Mucosa of gallbladder (tissue), 1 donor: ENCODE results near the gene SNAPC2. TPM values are rescaled to one million over a fixed set of nuclear protein-coding genes. Genes with fewer than 3 reads are reported as not detected.

Source experiments
- DNase-seq: peaks from one replicate; pipeline ENCODE4 v3.0.0-alpha.2; 2020; ENCODE audit warnings: low spot score
- total RNA-seq: library from RNA; stranded (reverse); gene quantifications from one replicate; pipeline ENCODE4 v1.2.1, GENCODE V29; 2021
- donor health status: DM: no; HTN: no; CAD: no.

SNAPC2 gene, protein sequence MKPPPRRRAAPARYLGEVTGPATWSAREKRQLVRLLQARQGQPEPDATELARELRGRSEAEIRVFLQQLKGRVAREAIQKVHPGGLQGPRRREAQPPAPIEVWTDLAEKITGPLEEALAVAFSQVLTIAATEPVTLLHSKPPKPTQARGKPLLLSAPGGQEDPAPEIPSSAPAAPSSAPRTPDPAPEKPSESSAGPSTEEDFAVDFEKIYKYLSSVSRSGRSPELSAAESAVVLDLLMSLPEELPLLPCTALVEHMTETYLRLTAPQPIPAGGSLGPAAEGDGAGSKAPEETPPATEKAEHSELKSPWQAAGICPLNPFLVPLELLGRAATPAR
- 18.7 TPM for total RNA-seq

DNA sequence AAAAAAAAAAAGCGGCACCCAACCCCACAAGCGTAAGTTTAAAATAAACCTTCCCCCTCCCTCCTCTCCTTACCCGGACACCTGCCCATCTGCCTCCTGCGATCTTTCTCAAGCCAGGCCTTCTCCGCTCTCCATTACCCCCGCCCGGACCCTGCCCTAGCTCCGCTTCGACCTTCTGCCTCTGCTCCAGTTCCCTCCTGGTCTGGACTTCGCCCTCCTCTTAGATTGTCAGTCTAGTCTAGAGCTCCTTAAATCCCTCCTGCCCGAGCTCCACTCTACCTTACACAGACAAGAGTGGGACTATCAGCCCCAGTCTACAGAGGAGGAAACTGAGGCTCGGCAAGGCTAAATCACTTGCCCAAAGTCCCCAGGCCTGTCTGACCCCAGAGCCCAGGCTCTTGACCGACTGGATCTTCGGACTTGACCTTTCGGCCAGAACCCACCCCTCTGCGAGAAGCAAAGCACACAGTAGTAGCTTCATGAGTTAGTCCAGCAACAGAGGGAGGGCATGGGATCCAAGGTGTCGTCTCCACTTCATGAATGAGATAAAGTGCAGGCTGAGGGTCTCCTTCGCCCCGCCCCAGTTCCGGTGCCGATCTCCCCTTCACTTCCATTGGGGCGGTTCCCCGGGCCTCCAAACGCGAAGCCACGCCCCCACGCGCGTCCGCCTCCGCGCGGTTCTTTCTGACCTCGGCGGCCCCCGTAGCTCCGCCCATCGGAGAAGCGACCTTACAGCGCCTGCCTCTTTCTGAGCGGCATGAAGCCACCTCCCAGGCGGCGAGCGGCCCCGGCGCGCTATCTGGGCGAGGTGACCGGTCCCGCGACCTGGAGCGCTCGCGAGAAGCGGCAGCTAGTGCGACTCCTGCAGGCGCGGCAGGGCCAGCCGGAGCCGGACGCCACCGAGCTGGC lies at the start of gene SNAPC2:
Gene SNAPC2, plus strand, starts transcription at position 729 of the 909 bp plus-strand sequence. Its CDS starts 29 bp downstream, at position 758.
- DNase-seq = peak; percentile 97

DNA sequence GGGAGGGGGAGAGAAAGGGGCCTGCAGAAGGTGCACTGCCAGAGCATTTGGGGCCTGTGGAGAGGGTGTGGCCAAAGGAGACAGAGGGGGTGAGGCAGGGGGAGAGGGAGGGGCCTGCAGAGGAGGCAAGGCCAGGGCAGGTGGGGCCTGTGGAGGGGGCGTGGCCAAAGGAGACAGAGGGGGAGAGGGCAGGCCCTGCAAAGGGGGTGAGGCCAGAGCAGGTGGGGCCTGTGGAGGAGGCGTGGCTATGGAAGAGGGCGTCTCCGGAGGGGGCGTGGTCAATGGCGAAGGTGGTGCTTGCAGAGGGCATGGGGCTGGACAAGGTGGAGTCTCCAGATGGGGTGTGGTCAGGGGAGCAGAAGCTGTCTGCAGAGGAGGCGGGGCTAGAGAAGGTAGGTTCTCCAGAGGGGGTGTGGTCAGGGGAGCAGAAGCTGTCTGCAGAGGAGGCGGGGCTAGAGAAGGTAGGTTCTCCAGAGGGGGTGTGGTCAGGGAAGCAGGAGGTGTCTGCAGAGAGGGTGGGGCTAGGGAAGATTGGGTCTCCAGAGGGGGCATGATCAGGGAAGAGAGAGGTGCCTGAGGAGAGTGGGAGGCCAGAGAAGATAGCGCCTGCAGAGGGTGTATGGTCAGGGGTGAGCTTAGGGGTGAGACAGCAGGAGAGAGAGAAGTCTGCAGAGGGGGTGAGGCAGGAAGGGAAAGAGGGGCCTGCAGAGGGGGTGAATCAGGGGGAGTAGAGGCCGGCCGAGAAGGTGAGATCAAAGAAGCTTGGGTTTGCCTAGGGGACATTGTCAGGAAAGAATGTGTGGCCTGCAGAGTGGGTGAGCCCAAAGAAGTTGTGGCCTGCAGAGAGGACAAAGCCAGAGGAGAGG lies 49.3 kb upstream of the SNAPC2 start:
- no peak for DNase-seq

DNA sequence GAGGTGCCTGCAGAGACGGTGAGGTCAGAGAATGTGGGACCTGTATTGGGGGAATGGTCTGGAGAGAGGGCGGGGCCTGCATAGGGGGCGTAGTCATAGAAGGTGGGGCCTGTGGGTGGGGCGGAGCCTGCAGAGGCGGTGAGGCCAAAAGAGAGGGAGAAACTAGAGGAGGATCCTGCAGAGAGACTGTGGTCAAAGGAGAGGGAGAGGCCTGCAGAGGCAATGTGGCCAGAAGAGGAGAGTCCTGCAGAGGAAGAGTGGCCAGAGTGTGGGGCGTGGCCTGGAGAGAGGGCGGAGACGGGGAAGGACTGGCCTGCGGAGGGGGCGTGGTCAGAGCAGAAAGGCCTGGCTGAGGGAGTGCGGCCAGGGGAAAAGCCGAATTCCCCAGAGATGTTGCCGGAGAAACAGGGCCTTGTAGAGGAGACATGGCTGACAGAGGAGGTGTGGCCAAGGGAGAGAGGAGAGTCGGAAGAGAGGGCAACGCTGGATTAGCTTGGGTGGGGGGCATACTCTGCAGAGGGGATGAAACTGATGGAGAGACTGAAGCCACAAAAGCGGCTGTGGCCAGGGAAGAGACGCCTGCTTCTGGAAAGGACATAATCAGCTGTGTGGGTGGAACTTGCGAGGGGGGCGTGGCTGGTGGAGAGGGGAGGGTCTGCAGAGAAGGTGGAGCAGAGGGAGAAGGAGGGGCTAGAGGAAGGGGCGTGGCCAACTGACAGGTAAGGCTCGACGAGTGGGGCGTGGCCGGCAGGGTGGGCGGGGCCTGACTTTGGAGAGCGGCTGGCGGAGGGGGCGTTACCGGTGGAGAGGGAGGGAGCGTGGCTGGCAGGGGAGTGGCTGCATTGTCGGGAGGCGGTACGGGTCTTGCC lies 48.5 kb upstream of the SNAPC2 start:
- peak; percentile 94 for DNase-seq

DNA sequence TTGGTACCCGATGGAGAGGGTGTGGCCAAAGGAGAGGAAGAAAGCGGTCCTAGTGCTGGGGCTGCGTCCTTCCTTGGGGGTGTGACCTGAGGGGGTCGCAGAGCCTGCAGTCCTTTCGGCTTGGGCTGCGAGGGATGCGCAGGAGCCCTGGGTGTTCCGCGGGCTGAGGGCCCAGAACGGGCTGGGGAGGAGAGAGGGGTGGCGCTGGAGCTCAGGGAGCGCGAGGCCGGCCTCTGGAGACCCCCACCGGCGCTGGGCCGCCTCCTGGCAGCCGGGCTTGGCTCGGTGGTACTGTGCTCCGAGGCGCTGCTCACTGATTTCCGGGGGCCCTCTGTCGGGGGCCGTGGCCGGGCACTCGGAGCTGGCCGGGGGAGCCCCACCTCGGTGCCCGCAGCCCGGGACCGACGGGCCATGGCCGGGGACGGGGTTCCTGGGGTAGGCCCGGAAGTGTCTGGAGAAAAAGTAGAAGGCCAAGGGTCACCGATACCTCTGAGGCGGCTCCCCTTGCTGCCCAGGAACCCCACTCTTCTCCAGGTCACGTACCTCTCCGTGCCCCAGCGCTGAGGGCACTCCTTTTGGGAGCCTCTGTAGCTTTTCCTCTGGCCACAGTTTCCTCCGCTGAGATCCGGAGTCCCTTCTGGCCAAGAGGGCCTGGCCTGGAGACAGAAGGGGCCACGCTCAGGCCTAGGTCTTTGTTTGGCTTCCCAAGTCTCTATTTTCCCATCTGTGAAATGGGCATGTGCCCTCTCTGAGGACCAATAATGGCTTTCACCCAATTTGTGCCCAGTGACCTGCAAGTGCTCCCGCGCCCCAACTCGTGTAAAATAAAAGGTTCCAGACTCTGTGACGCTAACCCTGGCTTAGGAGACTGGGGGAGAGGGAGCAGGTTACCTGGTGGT lies 47.6 kb upstream of the SNAPC2 start:
- DNase-seq = no peak

DNA sequence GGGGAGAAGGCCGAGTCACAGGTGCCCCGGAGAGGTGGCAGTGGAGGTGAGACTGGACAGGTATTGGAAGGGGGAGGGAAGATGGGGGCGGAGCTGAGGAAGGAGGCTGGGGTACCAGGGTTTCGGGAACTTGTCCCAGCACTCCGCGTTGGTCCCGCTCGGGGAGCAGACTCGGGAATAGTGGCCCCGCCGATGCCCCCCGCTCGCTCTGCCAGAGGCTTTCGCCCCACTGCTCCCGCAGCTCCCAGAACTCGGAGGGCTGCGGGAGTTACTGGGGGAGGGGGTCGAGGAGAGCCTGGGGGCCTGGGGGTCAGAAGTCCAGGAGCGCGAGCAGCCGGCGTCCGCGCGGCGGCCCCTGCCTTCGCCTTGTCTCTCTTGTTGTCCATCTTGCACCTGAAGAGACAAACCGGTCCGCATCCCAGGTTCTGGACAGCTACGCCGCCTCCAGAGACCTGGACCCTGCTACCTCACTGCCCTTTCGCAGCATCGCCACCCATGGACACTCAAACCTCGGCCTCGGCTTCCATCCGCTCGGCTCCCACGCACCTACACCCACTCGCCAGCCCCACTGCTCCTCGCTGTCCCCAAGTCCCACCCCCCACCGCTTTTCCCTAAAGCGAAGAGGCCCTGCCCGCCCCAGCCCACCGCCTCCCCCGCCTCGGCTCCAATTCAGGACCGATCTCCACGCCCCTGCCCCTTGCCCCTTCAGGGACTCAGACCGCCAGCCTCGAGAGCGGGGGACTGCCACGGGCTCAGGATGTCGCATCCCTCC lies 46.6 kb upstream of the SNAPC2 start:
- DNase-seq = no peak

DNA sequence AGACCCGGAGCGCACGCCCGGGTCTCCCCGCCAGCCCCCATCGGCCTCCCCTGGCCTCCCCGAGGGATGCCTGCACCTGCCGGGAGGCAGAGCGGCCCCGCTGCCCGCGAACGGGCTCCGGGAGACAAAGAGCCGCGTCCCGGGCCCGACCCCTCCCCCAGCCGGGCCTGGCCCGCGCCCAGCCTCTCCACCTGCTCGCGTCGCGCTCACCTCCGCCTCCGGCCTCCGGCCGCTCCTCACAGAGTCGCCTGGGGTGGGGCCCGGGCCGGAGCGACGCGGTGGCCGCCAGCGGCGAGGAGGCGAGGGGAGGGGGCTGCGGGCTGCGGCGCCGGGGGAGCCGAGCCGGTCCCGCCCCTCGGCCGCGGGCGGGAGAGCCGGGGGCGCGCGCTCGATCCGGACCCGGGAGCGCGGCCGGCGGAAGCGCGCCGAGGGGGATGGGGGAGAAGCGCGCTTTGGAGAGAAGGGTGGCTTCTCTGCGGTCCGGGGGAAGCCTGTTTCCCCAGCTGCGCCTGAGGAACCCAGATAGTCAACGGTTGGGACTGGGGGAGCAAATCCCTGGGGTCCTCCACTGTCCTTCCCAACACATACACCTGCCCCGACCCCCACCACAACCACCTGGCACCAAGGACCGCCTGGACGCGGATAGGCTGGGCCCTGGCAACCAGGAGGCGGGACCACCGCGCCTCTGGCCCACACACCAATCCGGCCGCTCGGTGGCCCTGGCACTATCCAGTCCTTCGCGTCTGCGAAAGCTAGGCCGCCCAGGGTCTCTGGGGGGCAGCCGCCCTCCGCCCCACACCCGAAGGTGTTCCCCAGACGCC lies 45.9 kb upstream of the SNAPC2 start, which contains the start of gene PRR36:
Gene PRR36, minus strand, starts transcription at position 315 of the 821 bp plus-strand sequence. CDS start 701 bp downstream, outside the sequence.
- no peak for DNase-seq

DNA sequence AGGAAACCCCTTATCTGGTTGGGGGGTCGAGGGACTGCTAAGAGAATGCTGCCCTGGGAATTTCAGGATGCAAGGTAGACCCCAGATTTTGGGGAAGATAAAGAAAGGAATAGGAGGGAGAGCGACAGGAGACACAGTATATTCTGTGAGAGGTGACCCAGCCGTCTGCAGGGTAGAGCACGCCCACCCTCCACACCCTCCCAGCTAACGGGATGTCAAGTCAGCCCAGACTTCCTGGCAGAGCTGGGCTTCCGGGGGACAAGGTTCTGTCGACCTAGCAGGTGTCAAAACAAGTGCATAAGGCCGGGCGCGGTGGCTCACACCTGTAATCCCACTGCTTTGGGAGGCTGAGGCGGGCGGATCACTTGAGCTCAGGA lies 45.3 kb upstream of the SNAPC2 start:
- no peak for DNase-seq

DNA sequence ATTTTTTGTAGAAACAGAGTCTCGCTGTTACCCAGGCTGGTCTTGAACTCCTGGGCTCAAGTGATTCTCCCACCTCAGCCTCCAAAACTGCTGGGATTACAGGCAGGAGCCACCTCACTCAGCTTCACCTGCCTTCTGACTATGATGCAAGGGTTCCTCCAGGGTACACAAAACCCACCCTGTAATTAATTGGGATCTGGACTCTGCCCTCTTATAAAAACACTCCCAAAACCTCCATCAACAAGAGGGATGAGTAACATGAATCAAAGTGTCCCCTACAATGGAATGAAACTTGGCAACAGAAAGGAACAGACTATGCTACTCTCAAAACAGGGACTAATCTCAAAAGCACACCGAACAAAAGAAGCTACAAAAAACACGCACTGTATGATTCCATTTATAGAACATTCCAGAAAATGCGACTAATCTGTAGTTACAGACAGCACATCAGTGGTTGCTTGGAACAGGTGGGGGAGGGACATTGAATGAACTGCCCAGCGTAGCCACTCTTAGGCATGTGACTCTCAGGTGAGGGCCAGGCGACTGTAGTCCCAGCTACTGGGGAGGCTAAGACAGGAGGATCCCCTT lies 42.8 kb upstream of the SNAPC2 start:
- no peak for DNase-seq

DNA sequence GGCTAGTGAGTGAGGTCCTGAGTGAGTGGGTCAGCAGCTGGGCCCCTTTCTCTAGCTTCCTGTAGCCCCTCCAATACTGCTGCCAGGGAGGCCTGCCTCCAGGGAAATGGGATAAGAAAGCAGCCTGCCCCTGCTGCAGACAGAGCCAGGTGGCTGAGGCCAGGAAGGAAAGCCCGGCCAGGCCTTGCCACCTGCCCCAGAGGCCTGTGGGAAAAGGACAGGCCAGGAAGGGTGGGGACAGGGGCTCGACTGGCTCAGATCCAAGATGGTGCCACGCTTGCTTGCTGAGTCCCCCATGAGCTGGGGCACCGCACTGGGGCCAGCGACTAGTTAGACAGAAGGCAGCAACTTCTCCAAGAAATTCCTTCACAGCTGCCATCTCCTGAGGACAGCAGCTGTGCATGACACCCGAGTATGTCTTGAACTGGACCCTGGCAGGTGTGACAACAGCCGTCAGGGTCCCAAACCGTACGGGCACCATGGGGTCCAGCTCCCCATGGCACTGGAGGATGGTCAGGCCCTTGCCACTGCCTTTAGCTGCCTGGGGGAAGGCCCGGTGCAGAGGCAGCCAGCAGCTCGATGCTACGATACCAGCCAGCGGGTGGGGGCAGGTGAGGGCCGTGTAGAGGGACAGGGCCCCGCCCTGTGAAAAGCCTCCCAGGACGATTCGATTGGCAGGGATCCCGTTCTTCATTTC lies 40.9 kb upstream of the SNAPC2 start:
- DNase-seq = no peak

DNA sequence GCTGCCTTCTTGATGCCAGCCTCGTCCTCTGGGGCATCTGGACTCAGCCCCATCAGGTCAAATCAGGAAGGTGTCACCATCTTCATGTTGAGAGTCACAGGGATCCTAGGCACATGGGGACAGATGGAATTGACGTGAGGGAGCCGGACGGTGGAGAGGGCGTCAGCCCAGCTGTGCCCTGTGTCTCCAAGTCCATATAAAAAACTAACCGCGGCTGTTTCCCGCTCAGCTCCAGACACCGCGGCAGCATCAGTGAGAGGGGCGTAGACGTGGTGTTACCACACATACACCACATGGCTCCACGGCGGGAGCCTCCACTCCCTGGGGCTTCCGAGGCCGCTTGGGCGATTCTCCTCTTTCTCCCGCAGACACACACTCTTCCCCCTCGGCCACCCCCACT lies 40.3 kb upstream of the SNAPC2 start:
- no peak for DNase-seq

DNA sequence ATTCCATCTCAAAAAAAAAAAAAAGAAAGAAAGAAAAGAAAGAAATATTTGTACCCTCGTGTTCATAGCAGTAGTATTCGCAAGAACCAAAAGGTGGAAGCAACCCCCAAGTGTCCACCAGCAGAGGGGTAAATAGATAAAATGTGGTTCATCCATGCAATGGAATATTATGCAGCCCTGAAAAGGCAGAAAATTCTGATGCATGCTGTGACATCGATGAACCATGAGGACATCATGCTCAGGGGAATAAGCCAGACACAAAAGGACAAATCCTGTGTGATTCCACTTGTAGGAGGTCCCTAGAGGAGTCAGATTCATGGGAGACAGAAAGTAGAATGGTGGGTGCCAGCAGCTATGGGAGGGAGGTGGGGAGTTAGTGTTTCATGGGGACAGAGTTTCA lies 38.2 kb upstream of the SNAPC2 start:
- DNase-seq = no peak

DNA sequence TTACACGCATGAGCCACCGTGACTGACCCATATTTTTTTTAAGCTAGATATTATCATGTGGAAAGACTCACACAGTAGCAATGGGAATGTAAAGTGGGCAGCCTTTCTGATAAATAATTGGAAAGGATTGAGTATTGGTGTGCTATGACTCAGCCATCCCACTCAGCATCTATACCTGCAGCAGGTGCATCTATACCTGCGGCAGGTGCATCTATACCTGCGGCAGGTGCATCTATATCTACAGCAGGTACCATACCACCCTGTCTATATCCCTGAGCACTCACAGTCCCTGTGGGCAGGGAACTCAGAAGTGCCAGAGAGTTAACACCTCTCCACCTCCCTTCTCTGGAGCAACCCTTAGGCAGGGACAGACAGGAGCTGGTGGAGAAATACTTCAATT lies 37.0 kb upstream of the SNAPC2 start:
- no peak for DNase-seq

DNA sequence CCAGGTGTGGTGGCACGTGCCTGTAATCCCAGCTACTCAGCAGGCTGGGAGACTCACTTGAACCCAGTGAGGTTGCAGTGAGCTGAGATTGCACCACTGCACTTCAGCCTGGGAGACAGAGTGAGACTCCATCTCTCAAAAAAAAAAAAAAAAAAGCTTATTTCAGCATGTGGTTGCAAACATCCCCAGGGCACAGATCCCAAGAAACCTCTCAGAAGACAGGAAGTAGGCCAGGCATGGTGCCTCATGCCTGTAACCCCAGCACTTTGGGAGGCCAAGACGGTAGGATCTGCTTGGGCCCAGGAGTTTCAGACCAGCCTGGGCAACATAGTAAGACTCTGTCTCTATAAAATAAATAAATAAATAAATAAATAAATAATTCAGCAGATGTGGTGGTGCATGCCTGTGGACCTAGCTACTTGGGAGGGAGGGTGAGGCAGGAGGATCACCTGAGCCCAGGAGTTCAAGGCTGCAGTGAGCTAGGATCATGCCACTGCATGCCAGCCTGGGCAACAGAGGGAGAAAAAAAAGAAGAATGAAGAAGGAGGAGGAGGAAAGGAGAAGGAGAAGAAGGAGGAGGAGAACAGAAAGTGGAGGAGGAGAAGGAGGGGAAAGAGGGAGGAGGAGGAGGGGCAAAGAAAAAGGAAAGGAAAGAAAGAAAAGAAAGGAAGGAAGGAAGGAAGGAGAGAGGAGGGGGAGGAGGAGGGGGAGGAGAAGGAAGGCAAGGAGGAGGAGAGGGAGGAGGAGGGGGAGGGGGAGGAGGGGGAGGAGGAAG lies 36.2 kb upstream of the SNAPC2 start:
- no peak for DNase-seq

DNA sequence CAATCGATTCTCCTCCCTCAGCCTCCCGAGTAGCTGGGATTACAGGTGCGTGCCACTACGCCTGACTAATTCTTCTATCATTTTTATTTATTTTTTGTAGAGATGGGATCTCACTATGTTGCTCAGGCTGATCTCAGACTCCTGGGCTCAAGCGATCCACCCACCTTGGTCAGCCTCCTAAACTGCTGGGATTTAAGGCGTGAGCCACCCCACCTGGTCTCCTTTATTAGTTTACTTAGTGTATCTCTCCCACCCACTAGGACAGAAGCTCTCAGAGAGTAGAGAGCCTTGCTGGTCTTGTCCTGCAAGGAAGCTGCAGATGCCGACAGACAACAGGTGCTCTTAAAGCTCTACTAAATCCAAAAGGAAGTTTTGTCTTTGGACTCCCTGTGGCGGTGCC lies 34.3 kb upstream of the SNAPC2 start:
- DNase-seq = no peak

DNA sequence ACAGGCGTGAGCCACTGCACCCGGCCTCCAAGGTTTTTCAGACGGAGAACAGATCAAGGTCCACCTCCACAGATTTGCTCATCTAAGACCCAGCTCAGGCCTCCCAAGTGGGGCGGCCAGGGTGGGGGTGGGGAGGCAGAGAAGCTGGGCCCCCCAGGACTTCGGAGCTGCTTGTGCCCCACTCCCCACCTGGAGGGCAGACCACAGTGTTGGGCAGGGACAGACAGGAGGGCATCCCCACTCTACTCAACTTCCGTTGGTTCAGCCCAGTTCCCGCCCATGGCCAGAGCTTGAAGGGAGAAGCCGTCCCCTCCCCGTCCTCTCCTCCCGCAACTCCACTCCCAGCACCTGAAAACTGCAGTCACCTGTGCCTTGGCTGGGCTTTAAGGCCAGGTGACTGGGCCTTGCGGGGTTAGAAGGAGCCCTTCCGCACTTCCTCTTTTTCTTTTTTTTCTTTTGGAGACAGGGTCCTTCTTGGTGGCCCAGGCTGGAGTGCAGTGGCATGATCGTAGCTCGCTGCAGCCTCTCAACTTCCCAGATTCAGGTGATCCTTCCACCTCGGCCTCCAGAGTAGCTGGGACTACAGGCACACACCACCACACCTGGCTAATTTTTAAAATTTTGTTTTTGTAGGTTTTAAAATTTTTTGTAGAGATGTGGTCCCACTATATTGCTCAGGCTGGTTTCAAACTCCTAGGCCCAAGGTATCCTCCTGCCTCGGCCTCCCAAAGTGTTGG lies 32.6 kb upstream of the SNAPC2 start:
- no peak for DNase-seq
